Skeletal muscle tissue (tissue), 4 donors: ENCODE measurements around the gene MORN3. TPM values are rescaled to one million over a fixed set of nuclear protein-coding genes. Genes with fewer than 3 reads are reported as not detected.
"Not testable (repeated sequence)": the region's sequence is repeated elsewhere in the genome, so short reads cannot be mapped to it uniquely, and the experiment has no call there.

Experiments
- H3K27ac ChIP-seq: one replicate; pipeline ENCODE4 v1.7.0; 2013; ENCODE audit warnings: mild to moderate bottlenecking, low read depth, low read length, inconsistent platforms
- H3K27me3 ChIP-seq, 3 donors: one replicate each; pipeline ENCODE4 v1.7.0; 2013; ENCODE audit warnings: low read length in 3 of 3; ENCODE audit not compliant: control insufficient read depth in 3 of 3, insufficient read depth in 3 of 3
- H3K36me3 ChIP-seq, 3 donors: one replicate each; pipeline ENCODE4 v1.7.0; 2013; ENCODE audit warnings: low read length in 3 of 3; ENCODE audit not compliant: control insufficient read depth in 3 of 3, insufficient read depth in 3 of 3
- H3K4me1 ChIP-seq, 3 donors: one replicate each; pipeline ENCODE4 v1.7.0; 2013; ENCODE audit warnings: low read length in 3 of 3, mild to moderate bottlenecking in 3 of 3; ENCODE audit not compliant: control insufficient read depth in 3 of 3, insufficient read depth in 3 of 3
- H3K4me3 ChIP-seq, 3 donors: one replicate each; pipeline ENCODE4 v1.7.0; 2013; ENCODE audit warnings: low read length in 3 of 3
- H3K9ac ChIP-seq, 3 donors: one replicate each; pipeline ENCODE4 v1.7.0; 2013; ENCODE audit warnings: low read length in 3 of 3, mild to moderate bottlenecking in 3 of 3, moderate library complexity in 2 of 3, low read depth in 1 of 3
- H3K9me3 ChIP-seq, 3 donors: one replicate each; pipeline ENCODE4 v1.7.0; 2013; ENCODE audit warnings: low read length in 3 of 3; ENCODE audit not compliant: control insufficient read depth in 3 of 3
- total RNA-seq: library from RNA; depleted of rRNA; stranded (reverse); fragments of >200 nt; gene quantifications from one replicate; pipeline ENCODE4 v1.2.3, GENCODE V29; 2014
- donor health status: Osteomylitis.

The MORN3 gene
- total RNA-seq: under 0.01 TPM

- Histone ChIP-seq H3K9me3 (no peaks in the 10 kb centered on the region), H3K27me3 (peaks cover 0 to 3% (median 0%) of the 10 kb centered on the region in 3 donors), H3K9ac (no peak within 1 kb of the TSS), H3K4me3 (no peak within 1 kb of the TSS), H3K27ac (no peak within 1 kb of the TSS), H3K36me3 (no peaks in the 10 kb centered on the region), H3K4me1 (peaks cover 3 to 12% (median 11%) of the 10 kb centered on the region in 3 donors)
Measured at GRCh38 chr12:121669521-121669900, at the start of gene MORN3. TSS of gene MORN3 (minus strand) at chr12:121669654. CDS start at chr12:121669483, 171 bp downstream.

- no peaks in the 10 kb centered on the region for H3K9me3 ChIP-seq
- peaks cover 2 to 3% (median 2%) of the 10 kb centered on the region in 3 donors for H3K36me3 ChIP-seq
- H3K9ac ChIP-seq: no peak overlapping the region
- H3K27ac ChIP-seq: peak overlapping the region; percentile 40
- no peaks in the 10 kb centered on the region for H3K27me3 ChIP-seq
- H3K4me3 ChIP-seq: no peak overlapping the region
- peaks cover 25 to 42% (median 41%) of the 10 kb centered on the region in 3 donors for H3K4me1 ChIP-seq
Measured at GRCh38 chr12:121718653-121719239, 49.3 kb upstream of the MORN3 start.

- Histone ChIP-seq H3K27me3 (no peaks in the 10 kb centered on the region), H3K27ac (peak overlapping the region; percentile 80), H3K9me3 (no peaks in the 10 kb centered on the region), H3K36me3 (peaks cover 2 to 4% (median 3%) of the 10 kb centered on the region in 3 donors), H3K9ac (peak overlapping the region in 1 of 3 donors; percentile 55), H3K4me1 (peaks cover 30 to 51% (median 45%) of the 10 kb centered on the region in 3 donors), H3K4me3 (no peak overlapping the region)
Measured at GRCh38 chr12:121717041-121717699, 47.7 kb upstream of the MORN3 start.

- no peaks in the 10 kb centered on the region for H3K27me3 ChIP-seq
- H3K27ac ChIP-seq: peak overlapping the region; percentile 80
- peaks cover 30 to 62% (median 49%) of the 10 kb centered on the region in 3 donors for H3K4me1 ChIP-seq
- H3K9ac ChIP-seq: no peak overlapping the region
- H3K4me3 ChIP-seq: no peak overlapping the region
- peaks cover 2 to 4% (median 3%) of the 10 kb centered on the region in 3 donors for H3K36me3 ChIP-seq
- H3K9me3 ChIP-seq: no peaks in the 10 kb centered on the region
Measured at GRCh38 chr12:121715862-121716435, 46.5 kb upstream of the MORN3 start.

- not testable (repeated sequence) for H3K27ac ChIP-seq, H3K36me3 ChIP-seq, H3K9me3 ChIP-seq, H3K27me3 ChIP-seq
- Histone ChIP-seq H3K4me3 (peak overlapping the region in 1 of 3 donors; percentile 35), H3K9ac (peak overlapping the region in 1 of 3 donors; percentile 50), H3K4me1 (peaks cover 33 to 62% (median 50%) of the 10 kb centered on the region in 3 donors)
Measured at GRCh38 chr12:121715055-121715454, 45.6 kb upstream of the MORN3 start.

- H3K36me3 ChIP-seq: peaks cover 0 to 3% (median 0%) of the 10 kb centered on the region in 3 donors
- H3K9ac ChIP-seq: peak overlapping the region; percentile 90 to 97 (median 90)
- peak overlapping the region; percentile 99 for H3K27ac ChIP-seq
- H3K4me1 ChIP-seq: peaks cover 33 to 63% (median 43%) of the 10 kb centered on the region in 3 donors
- peak overlapping the region; percentile 89 to 95 (median 92) for H3K4me3 ChIP-seq
- H3K9me3 ChIP-seq: no peaks in the 10 kb centered on the region
- H3K27me3 ChIP-seq: no peaks in the 10 kb centered on the region
Measured at GRCh38 chr12:121713793-121714192, 44.3 kb upstream of the MORN3 start.

- peaks cover 33 to 61% (median 40%) of the 10 kb centered on the region in 3 donors for H3K4me1 ChIP-seq
- peak overlapping the region; percentile 90 to 97 (median 90) for H3K9ac ChIP-seq
- peak overlapping the region; percentile 99 for H3K27ac ChIP-seq
- peak overlapping the region; percentile 89 to 95 (median 92) for H3K4me3 ChIP-seq
- H3K9me3 ChIP-seq: no peaks in the 10 kb centered on the region
- no peaks in the 10 kb centered on the region for H3K27me3 ChIP-seq
- H3K36me3 ChIP-seq: peaks cover 0 to 2% (median 0%) of the 10 kb centered on the region in 3 donors
Measured at GRCh38 chr12:121713257-121713777, 43.9 kb upstream of the MORN3 start.

GRCh38 chr12:121712461-121713256 is 43.2 kb upstream of the MORN3 start, which contains the start of gene TMEM120B:
TSS of gene TMEM120B (plus strand) at chr12:121712752. CDS start at chr12:121712896, 144 bp downstream.
- Histone ChIP-seq H3K9me3 (no peaks in the 10 kb centered on the region), H3K27ac (peak within 1 kb of the TSS; percentile 99), H3K9ac (peak within 1 kb of the TSS; percentile 97 to 99 (median 97)), H3K4me3 (peak within 1 kb of the TSS; percentile 92 to 95 (median 93)), H3K27me3 (no peaks in the 10 kb centered on the region), H3K36me3 (peaks cover 0 to 2% (median 0%) of the 10 kb centered on the region in 3 donors), H3K4me1 (peaks cover 33 to 61% (median 35%) of the 10 kb centered on the region in 3 donors)

GRCh38 chr12:121712190-121712460 is 42.7 kb upstream of the MORN3 start:
- H3K4me1 ChIP-seq: peaks cover 30 to 57% (median 32%) of the 10 kb centered on the region in 3 donors

More at GRCh38 chr12:121712190-121712460, 42.7 kb upstream of the MORN3 start:
- H3K27ac ChIP-seq: peak overlapping the region; percentile 99
- no peaks in the 10 kb centered on the region for H3K9me3 ChIP-seq
- no peaks in the 10 kb centered on the region for H3K27me3 ChIP-seq
- peaks cover 0 to 2% (median 0%) of the 10 kb centered on the region in 3 donors for H3K36me3 ChIP-seq
- peak overlapping the region; percentile 94 to 99 (median 97) for H3K9ac ChIP-seq
- peak overlapping the region; percentile 84 to 95 (median 93) for H3K4me3 ChIP-seq
